Measurements from ENCODE around the gene MGAT2. TPM values are rescaled to one million over a fixed set of nuclear protein-coding genes. Genes with fewer than 3 reads are reported as not detected.

The MGAT2 gene
- polyA plus RNA-seq, 1 of the 3 experiments (the other 2 are of a cell fraction), result 20.6 TPM

DNA sequence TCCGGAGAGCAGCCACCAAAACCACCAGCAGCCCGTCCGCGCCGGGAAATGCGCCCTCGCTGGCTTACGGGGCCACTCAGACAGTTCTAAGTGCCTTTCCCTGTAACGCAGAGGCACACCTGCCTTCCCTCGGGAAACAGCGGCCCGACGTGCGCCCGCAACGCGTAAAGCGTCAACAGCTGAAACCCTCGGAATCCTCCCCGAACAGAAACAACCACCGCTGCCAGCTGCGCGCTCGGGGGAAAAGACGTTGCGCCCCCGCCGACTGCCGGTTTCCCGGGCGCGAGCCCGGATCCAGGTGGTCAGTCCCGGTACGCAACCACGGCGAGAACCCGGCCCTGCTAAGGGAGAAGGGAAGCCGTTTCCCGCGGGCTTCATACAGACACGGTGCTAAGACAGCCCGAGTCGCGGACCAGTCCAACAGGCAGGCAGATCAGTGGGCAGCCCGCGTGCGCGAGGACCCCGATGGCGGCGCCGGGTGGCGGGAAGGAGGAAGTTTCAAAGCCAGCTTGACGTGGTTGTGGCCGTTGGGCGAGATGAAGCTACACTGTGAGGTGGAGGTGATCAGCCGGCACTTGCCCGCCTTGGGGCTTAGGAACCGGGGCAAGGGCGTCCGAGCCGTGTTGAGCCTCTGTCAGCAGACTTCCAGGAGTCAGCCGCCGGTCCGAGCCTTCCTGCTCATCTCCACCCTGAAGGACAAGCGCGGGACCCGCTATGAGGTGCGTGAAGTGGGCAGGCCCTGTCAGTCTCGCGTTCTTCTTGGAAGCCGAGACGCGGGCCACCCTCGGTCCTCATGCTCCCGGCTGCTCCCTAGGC, 21.9 kb upstream of the MGAT2 start, which contains the start of gene LRR1:
LRR1 (plus strand) TSS at position 456 of the 816 bp plus-strand sequence; CDS start at position 537, 81 bp downstream.
- Histone ChIP-seq H3K4me2 (peak within 1 kb of the TSS; percentile 84), H3K4me3 (ENCODE audit: low read depth in 2 of 2, low read length in 1 of 2) (peak within 1 kb of the TSS; percentile 74 to 85), H3K27ac (ENCODE audit: low read depth in 2 of 2, low read length in 1 of 2) (peak within 1 kb of the TSS; percentile 94 to 97), H3K9me3 (no peaks in the 10 kb centered on the region), H2AFZ (ENCODE audit: low read depth) (peak within 1 kb of the TSS; percentile 89), H3K9ac (peak within 1 kb of the TSS; percentile 96), H3K79me2 (ENCODE audit: insufficient read depth) (peaks cover 56% of the 10 kb centered on the region), H3K9me2 (no peaks in the 10 kb centered on the region), H3K4me1 (ENCODE audit: control insufficient read depth in 1 of 2, insufficient read depth in 2 of 2, low read depth in 1 of 2, low read length in 1 of 2) (peaks cover 2 to 3% of the 10 kb centered on the region in 2 experiments; a peak in 2 of 4 replicates), H3K27me3 (ENCODE audit: insufficient read depth) (no peaks in the 10 kb centered on the region), H3K36me3 (replicated peaks in 1 of 2; ENCODE audit: control insufficient read depth in 1 of 2, insufficient read depth in 2 of 2, low read length in 1 of 2) (peaks cover 0 to 5% of the 10 kb centered on the region in 2 experiments), H3F3A (replicated peaks; ENCODE audit: insufficient read depth) (peaks cover 23% of the 10 kb centered on the region), H4K20me1 (ENCODE audit: insufficient read depth) (no peaks in the 10 kb centered on the region)
- ChIA-PET CTCF (interaction anchor here (0.6 to 5.4 kb wide), 8 partner anchors 11 to 263 kb away, joined by 3 to 51 read pairs (median 3); partner anchors contain the start of genes MGAT2, NEMF, RPL36AL and RPS29), POLR2A (interaction anchor here (1.5 to 2.5 kb wide), 4 partner anchors 12 to 169 kb away, joined by 4 to 19 read pairs (median 8); partner anchors contain the start of genes MGAT2, RPL36AL and RPS29)
- WGBS (ENCODE audit: low lambda C conversion rate), result 0% methylated on average over 27 of the region's 77 CpGs
- peak; percentile 88 for DNase-seq
- TF ChIP-seq, protein P1, sequence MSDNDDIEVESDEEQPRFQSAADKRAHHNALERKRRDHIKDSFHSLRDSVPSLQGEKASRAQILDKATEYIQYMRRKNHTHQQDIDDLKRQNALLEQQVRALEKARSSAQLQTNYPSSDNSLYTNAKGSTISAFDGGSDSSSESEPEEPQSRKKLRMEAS (IDR thresholded peaks at IDR 0.05; ENCODE audit: low read depth), result peak; percentile 94
- TF ChIP-seq, protein P2, sequence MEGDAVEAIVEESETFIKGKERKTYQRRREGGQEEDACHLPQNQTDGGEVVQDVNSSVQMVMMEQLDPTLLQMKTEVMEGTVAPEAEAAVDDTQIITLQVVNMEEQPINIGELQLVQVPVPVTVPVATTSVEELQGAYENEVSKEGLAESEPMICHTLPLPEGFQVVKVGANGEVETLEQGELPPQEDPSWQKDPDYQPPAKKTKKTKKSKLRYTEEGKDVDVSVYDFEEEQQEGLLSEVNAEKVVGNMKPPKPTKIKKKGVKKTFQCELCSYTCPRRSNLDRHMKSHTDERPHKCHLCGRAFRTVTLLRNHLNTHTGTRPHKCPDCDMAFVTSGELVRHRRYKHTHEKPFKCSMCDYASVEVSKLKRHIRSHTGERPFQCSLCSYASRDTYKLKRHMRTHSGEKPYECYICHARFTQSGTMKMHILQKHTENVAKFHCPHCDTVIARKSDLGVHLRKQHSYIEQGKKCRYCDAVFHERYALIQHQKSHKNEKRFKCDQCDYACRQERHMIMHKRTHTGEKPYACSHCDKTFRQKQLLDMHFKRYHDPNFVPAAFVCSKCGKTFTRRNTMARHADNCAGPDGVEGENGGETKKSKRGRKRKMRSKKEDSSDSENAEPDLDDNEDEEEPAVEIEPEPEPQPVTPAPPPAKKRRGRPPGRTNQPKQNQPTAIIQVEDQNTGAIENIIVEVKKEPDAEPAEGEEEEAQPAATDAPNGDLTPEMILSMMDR (IDR thresholded peaks at IDR 0.05), result no peak
- TF ChIP-seq, protein P3, sequence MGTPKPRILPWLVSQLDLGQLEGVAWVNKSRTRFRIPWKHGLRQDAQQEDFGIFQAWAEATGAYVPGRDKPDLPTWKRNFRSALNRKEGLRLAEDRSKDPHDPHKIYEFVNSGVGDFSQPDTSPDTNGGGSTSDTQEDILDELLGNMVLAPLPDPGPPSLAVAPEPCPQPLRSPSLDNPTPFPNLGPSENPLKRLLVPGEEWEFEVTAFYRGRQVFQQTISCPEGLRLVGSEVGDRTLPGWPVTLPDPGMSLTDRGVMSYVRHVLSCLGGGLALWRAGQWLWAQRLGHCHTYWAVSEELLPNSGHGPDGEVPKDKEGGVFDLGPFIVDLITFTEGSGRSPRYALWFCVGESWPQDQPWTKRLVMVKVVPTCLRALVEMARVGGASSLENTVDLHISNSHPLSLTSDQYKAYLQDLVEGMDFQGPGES (IDR thresholded peaks at IDR 0.05; ENCODE audit: low read depth, low read length), result no peak
- TF ChIP-seq NRF1 (IDR thresholded peaks at IDR 0.05; ENCODE audit: low read depth, low read length) (0 out of 2 replicates have a peak, but pooled peaks have one; percentile 10), SMC3 (IDR thresholded peaks at IDR 0.05; ENCODE audit: low read depth, low read length) (0 out of 2 replicates have a peak, but pooled peaks have one; percentile 14), TEAD4 (IDR thresholded peaks at IDR 0.05; ENCODE audit: borderline replicate concordance, insufficient read depth) (no peak), SIN3A (IDR thresholded peaks at IDR 0.05; ENCODE audit: borderline replicate concordance, low read depth, low read length) (peak; percentile 57; the same call in 1 of the 2 replicates), FOXM1 (IDR thresholded peaks at IDR 0.05; ENCODE audit: low read depth) (peak; percentile 23; the same call in 1 of the 2 replicates), TAF1 (IDR thresholded peaks at IDR 0.05; ENCODE audit: borderline replicate concordance, low read depth, low read length) (peak; percentile 90), EP300 (IDR thresholded peaks at IDR 0.05; ENCODE audit: borderline replicate concordance in 1 of 2, low read depth in 1 of 2, low read length in 1 of 2) (no peak), MXI1 (IDR thresholded peaks at IDR 0.05; ENCODE audit: low read depth, low read length) (peak; percentile 73), FOSL2 (IDR thresholded peaks at IDR 0.05; ENCODE audit: borderline replicate concordance, low read depth) (no peak; the same call in 1 of the 2 replicates), RXRA (IDR thresholded peaks at IDR 0.05; ENCODE audit: borderline replicate concordance, low read depth) (no peak), ELF1 (IDR thresholded peaks at IDR 0.05) (no peak), GATA2 (CRISPR knock-in tag; IDR thresholded peaks at IDR 0.05) (peak; percentile 10; the same call in 1 of the 2 replicates), RFX5 (IDR thresholded peaks at IDR 0.05; ENCODE audit: low read length) (peak; percentile 49; the same call in 1 of the 2 replicates), YY1 (IDR thresholded peaks at IDR 0.05; ENCODE audit: low read depth) (peak; percentile 90), JUND (IDR thresholded peaks at IDR 0.05) (no peak)
- TF ChIP-seq, protein P4, sequence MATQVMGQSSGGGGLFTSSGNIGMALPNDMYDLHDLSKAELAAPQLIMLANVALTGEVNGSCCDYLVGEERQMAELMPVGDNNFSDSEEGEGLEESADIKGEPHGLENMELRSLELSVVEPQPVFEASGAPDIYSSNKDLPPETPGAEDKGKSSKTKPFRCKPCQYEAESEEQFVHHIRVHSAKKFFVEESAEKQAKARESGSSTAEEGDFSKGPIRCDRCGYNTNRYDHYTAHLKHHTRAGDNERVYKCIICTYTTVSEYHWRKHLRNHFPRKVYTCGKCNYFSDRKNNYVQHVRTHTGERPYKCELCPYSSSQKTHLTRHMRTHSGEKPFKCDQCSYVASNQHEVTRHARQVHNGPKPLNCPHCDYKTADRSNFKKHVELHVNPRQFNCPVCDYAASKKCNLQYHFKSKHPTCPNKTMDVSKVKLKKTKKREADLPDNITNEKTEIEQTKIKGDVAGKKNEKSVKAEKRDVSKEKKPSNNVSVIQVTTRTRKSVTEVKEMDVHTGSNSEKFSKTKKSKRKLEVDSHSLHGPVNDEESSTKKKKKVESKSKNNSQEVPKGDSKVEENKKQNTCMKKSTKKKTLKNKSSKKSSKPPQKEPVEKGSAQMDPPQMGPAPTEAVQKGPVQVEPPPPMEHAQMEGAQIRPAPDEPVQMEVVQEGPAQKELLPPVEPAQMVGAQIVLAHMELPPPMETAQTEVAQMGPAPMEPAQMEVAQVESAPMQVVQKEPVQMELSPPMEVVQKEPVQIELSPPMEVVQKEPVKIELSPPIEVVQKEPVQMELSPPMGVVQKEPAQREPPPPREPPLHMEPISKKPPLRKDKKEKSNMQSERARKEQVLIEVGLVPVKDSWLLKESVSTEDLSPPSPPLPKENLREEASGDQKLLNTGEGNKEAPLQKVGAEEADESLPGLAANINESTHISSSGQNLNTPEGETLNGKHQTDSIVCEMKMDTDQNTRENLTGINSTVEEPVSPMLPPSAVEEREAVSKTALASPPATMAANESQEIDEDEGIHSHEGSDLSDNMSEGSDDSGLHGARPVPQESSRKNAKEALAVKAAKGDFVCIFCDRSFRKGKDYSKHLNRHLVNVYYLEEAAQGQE (IDR thresholded peaks at IDR 0.05; ENCODE audit: low read depth, low read length), result no peak; the same call in 1 of the 2 replicates
- TF ChIP-seq, protein P5, sequence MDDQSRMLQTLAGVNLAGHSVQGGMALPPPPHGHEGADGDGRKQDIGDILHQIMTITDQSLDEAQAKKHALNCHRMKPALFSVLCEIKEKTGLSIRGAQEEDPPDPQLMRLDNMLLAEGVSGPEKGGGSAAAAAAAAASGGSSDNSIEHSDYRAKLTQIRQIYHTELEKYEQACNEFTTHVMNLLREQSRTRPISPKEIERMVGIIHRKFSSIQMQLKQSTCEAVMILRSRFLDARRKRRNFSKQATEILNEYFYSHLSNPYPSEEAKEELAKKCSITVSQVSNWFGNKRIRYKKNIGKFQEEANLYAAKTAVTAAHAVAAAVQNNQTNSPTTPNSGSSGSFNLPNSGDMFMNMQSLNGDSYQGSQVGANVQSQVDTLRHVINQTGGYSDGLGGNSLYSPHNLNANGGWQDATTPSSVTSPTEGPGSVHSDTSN (IDR thresholded peaks at IDR 0.05), result no peak
- TF ChIP-seq, protein P6, sequence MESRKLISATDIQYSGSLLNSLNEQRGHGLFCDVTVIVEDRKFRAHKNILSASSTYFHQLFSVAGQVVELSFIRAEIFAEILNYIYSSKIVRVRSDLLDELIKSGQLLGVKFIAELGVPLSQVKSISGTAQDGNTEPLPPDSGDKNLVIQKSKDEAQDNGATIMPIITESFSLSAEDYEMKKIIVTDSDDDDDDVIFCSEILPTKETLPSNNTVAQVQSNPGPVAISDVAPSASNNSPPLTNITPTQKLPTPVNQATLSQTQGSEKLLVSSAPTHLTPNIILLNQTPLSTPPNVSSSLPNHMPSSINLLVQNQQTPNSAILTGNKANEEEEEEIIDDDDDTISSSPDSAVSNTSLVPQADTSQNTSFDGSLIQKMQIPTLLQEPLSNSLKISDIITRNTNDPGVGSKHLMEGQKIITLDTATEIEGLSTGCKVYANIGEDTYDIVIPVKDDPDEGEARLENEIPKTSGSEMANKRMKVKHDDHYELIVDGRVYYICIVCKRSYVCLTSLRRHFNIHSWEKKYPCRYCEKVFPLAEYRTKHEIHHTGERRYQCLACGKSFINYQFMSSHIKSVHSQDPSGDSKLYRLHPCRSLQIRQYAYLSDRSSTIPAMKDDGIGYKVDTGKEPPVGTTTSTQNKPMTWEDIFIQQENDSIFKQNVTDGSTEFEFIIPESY (IDR thresholded peaks at IDR 0.05; ENCODE audit: borderline replicate concordance, low read depth), result peak; percentile 91

Data from SK-N-SH (cell line).